ENCODE measurements around the gene KCNG1.
"Not testable (repeated sequence)": the region's sequence is repeated elsewhere in the genome, so short reads cannot be mapped to it uniquely, and the experiment has no call there.

Gene KCNG1

DNA sequence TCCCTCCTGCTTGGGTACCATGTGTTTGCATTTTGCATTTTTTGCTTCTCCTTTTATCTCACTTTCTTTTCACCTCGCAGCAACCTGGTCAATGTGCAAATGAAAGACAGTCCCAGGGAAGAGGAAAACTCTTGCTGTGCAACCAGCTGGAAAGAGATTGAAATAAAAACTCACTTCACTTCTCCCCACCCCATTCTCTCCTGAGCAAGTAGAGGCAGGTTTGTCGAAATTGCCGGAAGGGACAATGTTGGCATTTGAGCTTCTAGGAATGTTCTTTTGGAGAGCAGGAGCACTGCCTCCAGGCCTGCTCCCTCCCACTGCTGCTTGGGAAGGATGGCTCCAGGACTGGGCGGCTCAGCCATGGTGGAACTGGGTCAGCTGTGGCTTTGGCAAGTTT is 30.6 kb downstream of the KCNG1 start:
- DNase-seq (ENCODE audit: low read depth in 1 of 2, low spot score in 1 of 2) = no peak

DNA sequence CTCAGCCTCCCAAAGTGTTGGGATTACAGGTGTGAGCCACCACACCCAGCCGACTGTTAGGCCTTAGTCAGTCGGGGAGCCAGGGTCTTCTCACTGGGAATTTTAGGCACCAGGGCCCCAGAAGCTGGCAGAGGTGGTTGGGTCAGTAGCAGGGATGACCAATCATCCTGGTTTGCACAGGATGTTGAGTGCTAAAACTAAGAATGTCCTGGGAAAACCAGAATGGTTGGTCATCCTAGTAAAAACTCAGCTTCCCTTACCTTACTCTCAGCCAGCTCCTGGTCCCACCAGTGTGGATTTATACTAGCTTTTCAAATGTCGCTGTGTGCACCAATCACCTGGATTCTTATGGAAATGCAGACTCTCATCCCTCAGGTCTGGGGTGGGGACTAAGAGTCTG is 31.8 kb downstream of the KCNG1 start:
- no peak for DNase-seq (ENCODE audit: low read depth in 1 of 2, low spot score in 1 of 2)

DNA sequence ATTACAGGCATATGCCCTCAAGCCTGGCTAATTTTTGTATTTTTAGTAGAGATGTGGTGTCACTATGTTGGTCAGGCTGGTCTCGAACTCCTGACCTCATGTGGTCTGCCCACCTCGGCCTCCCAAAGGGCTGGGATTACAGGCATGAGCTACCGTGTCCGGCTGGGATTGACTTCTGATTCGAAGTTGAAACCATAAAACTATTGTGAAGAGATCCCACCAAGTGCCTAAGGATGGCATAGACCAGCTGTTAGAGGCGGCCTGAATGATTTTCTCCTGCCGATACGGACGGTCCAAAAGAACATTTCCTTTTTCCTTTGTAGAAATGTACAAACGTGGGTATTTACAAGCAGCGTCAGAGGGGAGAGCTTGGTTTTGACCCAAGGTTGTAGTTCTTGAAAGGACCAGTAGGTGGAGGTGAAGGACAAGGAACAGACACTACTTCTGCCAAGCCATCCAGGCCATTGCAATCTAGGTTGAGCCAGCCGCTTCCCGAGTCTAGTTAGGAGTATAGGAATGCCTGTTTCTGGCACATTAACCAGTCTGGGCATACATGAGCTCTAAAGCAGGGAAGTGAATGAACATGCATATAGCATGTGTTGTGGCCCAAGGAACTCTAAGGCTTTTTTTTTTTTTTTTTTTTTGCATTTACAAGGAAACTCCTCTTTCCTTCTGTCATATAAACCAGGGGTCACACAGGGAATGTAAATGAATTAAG is 35.3 kb downstream of the KCNG1 start:
- DNase-seq (ENCODE audit: low read depth in 1 of 2, low spot score in 1 of 2) = peak; percentile 28 to 69

DNA sequence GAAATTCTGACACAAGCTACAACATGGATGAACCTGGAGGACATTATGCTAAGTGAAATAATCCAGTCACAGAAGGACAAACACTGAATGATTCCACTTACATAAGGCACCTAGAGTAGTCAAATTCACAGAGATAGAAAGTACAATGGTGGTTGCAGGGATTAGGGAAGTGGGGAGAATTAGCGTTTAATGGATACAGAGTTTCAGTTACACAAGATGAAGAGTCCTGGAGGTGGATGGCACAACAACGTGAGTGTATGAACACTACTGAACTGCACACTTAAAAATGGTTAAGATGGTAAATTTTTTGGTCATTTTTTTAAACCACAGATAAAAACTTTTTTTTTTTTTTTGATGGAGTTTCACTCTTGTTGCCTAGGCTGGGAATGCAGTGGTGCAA is 39.6 kb downstream of the KCNG1 start:
- DNase-seq (ENCODE audit: low read depth in 1 of 2, low spot score in 1 of 2) = no peak

DNA sequence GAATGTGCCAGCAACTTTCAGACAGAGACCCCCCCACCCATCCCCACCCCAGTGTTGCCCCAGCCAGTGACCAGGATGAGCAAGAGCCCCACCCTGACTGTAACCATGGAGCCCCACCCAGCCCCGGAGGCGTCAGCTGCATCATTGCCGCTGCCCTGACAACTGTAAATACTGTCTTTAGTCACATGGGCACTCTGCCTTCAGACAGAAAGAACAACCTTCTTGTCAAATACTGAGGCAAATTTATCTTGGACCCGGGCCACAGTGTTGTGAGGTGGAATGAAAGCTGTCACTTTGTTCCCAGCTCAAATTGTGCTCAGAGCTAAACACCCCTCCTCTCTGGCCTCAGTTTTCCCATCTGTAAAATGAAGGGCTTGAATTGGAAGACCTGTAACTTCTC is 40.5 kb downstream of the KCNG1 start:
- DNase-seq (ENCODE audit: low read depth in 1 of 2, low spot score in 1 of 2) = no peak

DNA sequence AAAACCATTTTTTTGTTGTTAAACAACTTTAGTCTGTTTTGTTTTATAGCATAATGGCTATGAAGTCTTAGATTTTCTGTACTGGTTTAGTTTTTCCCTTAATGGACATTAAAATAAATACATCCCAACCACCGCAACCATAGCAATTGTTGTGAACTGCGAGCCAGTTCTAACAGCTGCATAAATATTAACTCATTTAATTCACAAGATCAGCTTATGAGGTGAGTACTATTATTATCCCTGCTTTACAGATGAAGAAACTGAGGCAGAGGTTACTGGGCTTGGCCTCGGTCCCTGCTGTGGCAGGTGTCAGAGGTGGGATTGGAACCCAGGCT is 41.2 kb downstream of the KCNG1 start:
- no peak for DNase-seq (ENCODE audit: low read depth in 1 of 2, low spot score in 1 of 2)

DNA sequence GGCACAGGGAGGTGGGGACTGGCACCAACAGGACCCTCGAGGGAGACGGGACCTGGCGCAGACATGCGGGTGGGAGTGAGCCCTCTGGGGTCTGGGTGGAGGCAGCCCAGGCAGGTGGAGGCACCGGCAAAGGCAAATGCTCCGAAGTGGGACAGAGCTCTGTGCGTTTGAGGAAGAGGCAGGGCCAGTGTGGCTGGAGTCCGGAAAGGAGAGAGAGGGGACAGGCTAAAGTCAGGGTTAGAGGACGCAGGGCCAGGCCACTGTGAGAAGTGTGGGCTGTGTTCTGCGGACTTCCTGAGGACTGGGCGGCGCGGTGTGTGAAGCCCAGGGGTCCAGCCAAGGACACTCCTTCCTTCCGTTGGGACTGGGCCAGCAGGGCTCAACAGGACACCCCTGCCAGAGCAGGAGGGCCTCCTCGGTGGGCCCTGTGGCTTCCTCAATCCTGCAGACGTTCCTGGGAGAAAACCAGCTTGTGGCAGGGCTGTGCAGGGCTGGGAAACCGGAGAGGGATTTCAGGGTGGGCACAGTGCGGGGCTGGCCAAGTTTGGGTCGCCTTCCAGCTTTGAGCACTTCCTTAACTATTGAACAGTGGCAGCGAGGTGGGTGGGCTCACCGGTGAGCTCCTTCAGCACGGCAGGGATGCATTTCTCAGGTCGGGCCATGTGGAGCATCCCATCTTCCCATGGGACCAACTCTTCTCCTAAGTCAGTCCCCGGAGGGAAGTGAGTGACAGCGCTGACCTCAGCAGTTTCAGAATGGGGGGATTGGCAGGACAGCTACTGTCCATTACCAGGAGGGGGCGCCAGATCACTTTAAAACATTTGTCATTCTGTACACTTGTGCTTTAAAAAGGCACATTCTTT is 41.8 kb downstream of the KCNG1 start:
- DNase-seq (ENCODE audit: low read depth in 1 of 2, low spot score in 1 of 2) = peak; percentile 29 to 64

DNA sequence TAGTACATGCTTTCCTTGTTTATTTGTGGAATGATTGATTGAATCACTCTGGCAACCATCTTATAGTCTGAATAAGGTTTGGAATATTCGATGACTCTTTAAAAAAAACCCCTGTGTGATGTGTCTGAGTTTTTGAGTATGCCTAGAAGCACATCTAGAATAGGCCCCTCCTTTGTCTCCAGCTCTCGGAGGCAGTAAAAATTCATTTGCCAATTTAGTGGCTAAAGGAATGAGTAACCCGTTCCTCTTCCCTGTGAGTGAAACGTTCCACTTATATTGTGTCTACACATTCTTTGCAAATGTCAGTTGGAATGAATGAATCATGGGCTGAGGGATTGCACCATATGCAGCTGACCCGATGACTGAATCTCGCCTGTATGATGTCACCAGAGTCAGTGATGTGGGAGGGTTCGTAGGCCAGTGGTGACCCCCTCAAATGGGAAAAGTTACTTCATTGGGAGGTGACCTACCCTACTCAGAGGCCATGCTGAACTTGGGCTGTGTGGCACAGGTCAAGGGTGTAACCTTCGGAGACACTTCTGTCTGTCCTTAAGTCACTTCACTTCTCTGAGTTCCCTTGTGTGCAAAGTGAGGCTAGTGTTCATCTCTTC is 42.7 kb downstream of the KCNG1 start:
- peak in 1 of 2 donors; percentile 57 for DNase-seq (ENCODE audit: low read depth in 1 of 2, low spot score in 1 of 2)

DNA sequence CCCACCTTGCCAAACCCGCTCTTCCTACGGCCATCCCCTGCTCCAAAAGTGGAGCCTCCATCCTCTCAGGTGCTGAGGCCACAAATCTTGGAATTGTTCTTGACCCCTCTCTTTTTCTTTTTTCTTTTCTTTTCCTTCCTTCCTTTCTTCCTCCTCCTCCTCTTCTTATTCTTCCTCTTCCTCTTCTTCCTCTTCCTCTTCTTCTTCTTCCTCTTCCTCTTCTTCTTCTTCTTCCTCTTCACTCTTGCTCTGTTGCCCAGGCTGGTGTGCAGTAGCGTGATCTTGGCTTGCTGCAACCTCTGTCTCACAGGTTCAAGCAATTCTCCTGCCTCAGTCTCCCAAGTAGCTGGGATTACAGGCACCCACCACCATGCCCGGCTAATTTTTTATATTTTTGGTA is 44.4 kb downstream of the KCNG1 start:
- not testable (repeated sequence) for DNase-seq (ENCODE audit: low read depth in 1 of 2, low spot score in 1 of 2)

DNA sequence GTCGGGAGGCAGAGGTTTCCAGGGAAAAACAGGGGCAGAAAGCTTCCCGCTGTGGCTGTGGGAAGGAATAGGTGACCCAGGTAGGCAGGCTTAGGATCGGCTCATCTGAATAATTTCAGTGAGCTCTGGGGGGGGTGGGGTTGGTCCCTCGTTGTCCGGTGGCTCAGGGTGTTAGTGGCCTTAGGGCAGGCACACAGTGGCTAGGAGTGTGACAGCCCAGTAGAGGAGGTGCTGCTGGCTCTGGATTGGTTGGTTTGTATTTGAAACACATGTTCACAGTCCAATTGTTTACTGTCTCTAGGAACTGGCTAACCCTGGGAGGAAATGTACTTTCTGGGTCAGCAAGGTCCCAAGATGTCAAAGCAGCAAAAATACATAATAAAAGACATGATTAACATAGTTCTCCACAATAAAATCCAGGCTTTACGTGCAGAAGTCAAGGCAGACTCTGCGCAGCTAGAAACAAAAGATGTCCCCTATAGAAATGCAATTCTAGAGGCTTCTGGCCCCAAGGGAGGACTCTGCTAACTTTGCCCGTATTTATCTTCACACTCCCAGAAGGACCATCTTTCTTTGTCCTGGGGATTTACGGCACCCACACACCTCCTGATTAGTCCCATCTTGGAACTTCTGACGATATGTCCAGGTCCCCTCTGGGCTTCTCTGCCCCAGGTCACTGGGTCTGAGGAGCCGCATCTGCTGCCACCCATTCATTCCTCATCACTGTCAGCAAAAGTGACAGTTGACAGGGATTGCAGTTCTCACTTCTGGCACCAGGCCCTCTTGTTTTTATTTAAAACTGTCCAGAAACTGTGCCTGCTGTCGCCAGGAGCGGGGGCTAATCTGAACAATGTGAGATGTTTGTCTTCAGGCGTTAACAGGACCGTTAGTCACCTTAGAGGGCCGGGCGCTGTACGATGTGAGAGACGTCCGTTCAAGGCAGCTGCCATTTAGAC is 45.6 kb downstream of the KCNG1 start:
- no peak for DNase-seq (ENCODE audit: low read depth in 1 of 2, low spot score in 1 of 2)

DNA sequence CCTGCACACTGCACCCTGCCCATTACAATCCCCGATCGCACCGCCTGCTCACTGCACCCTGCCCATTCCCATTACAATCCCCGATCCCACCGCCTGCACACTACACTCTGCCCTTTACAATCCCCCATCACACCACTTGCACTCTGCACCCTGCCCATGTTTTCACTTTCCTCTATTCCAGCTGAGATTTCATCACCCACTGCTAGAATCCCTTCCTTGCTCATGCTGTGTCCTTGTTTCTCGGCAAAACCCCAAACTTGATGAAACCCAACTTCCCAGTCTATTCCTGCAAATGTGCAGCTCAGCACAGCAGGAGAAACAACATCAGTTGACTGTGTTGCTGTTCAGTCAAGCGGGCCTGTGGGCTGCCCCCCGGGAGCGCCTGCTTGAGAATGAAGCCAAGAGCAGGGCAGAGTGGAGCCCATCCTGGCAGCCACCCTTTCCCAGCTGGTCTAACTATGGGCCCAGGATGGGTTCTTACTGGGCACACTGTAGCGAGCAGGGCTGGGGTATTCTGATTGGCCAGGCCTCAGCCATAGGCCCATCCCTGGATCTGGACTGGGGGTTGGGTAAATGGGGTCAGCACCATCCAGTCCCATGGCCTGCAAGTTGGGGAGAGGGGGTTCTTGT is 47.1 kb downstream of the KCNG1 start:
- no peak for DNase-seq (ENCODE audit: low read depth in 1 of 2, low spot score in 1 of 2)

DNA sequence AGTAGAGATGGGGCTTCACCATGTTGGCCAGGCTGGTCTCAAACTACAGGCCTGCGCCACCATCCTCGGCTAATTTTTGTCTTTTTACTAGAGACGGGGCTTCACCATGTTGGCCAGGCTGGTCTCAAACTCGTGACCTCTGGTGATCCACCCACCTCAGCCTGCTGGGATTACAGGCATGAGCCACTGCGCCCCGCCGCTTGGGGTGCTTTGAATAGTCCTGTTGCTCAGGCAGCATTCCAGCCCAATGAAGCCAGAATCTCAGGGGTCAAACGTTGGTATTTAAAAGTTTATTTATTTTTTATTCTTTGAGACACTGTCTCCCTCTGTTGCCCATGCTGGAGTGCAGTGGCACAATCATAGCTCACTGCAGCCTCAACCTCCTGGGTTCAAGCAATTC is 53.0 kb downstream of the KCNG1 start:
- DNase-seq (ENCODE audit: low read depth in 1 of 2, low spot score in 1 of 2) = no peak

DNA sequence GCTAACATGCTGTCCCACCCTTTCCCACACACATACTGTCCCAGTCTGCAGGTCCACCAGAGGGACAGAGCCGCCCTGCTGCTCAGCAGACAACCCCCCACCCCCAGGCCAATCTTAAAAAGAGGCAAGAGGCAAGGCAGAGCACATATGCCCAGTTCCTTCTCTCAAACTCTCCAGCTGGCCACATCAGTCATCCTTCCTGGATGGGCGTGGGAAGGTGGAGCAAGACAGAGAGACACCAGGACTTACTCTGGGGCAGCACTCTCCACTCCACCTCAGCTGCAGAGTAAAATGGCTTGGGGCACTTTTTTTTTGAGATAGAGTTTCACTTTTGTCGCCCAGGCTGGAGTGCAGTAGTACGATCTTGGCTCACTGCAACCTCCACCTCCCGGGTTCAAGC is 53.5 kb downstream of the KCNG1 start:
- DNase-seq (ENCODE audit: low read depth in 1 of 2, low spot score in 1 of 2) = no peak

DNA sequence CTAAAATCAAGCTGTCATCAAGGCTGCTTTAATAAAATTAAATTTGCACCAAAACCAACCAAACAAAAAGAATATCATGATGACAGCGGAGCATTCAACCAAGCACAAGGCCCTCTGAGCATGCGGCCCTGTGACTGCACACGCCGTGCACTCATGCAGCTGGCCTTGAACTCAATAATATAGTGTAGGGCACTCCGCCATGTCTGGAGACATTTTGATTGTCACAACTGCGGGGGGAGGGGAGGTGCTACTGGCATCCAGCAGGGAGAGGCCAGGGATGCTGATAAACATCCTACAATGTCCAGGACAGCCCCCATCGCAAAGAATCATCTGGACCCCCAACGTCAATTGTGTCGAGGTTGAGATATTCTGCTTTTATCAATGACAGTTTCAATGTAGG is 54.6 kb downstream of the KCNG1 start:
- DNase-seq (ENCODE audit: low read depth in 1 of 2, low spot score in 1 of 2) = no peak

DNA sequence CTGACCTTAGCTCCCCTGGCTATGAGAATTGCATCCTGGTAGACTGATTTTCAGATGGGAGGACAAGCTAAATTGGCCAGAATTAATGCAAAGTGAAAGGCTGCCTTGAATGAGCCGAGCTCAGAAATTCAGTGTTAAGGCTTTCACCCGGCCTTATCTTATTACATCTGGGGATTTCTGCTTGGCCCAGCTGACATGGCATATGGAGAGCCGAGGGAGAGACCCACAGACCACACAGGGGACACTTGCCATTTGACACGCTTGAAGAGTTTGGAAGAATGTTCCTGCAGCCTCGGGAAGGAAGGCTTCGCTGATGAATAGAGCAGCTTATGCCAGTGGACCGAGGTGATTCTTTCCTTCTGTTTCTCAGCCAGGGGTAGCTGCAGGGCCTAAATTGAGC is 55.3 kb downstream of the KCNG1 start:
- DNase-seq (ENCODE audit: low read depth in 1 of 2, low spot score in 1 of 2) = no peak

DNA sequence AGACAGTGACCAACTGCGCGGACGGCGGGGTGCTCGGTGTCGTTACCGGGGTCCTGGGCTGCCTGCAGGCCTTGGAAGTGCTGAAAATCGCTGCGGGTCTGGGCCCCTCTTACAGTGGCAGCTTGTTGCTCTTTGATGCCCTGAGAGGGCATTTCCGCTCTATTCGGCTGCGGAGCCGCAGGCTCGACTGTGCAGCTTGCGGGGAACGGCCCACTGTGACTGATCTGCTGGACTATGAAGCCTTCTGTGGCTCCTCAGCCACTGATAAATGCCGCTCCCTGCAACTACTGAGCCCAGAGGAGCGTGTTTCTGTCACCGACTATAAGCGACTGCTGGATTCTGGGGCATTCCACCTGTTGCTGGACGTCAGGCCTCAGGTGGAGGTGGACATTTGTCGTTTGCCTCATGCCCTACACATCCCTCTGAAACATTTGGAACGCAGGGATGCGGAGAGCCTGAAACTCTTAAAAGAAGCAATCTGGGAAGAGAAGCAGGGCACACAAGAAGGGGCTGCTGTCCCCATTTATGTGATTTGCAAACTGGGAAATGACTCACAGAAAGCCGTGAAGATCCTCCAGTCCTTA is 63.3 kb downstream of the KCNG1 start:
- no peak for DNase-seq (ENCODE audit: low read depth in 1 of 2, low spot score in 1 of 2)

DNA sequence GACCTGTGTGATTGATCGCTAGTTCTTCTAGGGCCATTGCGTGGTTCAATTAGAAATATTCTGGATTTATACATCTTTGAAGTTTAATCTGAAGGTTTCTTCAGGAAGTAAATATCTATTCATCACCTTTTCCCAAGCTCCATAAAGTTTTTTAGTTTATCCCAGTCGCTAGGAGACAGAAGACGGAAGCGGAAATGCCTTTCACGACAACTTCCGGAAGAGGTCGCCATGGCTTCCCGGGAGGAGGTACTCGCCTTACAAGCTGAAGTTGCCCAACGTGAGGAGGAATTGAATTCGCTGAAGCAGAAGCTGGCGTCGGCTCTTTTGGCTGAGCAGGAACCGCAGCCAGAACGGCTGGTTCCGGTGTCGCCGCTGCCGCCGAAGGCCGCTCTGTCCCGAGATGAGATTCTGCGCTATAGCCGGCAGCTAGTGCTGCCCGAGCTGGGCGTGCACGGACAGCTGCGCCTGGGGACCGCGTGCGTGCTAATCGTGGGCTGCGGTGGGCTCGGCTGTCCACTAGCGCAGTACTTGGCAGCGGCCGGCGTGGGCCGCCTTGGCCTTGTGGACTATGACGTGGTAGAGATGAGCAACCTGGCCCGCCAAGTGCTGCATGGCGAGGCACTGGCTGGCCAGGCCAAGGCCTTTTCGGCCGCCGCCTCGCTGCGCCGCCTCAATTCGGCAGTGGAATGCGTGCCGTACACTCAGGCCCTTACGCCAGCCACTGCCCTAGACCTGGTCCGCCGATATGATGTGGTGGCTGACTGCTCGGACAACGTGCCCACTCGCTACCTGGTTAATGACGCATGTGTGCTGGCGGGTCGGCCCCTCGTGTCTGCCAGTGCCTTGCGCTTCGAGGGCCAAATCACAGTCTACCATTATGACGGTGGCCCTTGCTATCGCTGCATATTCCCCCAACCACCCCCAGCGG is 64.0 kb downstream of the KCNG1 start, which contains the start of gene MOCS3:
MOCS3 (plus strand) TSS at position 204 of the 928 bp plus-strand sequence; CDS start at position 229, 25 bp downstream.
- peak; percentile 59 to 80 for DNase-seq (ENCODE audit: low read depth in 1 of 2, low spot score in 1 of 2)

DNA sequence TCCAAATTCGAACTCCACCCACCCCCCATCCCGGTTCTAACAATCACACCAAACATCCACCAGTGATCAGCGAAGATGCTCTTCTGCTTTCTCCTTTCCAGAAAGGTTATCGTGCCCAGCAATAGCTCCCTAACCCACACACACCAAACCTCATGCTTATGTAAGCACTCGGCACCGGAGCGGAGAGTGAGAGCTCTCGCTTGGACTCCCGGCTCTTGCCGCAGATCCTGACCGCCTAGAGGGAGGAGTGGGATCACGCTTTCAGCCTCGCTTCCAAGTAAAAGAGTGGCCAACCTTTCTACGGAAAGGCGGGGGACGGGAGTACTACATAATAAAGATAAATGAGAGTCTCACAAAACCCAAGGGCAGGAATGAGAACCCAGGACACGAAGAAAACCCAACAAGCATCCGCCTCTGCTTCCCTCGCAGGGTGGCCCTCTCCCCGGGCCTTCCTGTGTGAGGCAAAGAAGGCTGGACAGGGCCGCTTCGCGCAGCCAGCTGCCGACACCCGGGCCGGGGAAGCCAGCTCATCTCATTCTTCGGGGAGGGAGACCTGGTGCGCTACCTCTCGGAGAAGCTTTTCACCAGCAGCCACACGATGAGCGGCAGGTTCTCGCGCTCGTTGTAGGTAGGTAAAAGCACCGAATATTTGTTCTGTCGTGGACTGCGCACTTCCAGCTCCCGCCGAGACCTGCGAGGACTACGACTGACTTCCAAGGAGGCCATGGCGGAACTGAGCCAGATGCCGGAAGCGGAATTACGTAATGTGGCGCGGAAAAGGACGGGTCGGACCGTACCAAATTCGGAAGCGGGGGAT is 64.9 kb downstream of the KCNG1 start, which contains the start of gene DPM1:
DPM1 (minus strand) TSS at position 735 of the 817 bp plus-strand sequence; CDS start at position 726, 9 bp downstream.
- peak; percentile 78 to 89 for DNase-seq (ENCODE audit: low read depth in 1 of 2, low spot score in 1 of 2)
